Superior temporal gyrus (tissue), 1 donor: ENCODE measurements around the gene RTL9.

Experiments
- DNase-seq: peaks from one replicate; pipeline ENCODE4 v3.0.0-alpha.2; 2016; ENCODE audit errors: extremely low spot score

Gene RTL9

GRCh38 chrX:110341189-110342035 lies 17.2 kb upstream of the RTL9 start:
- DNase-seq = no peak

- DNase-seq = no peak
These were observed 12.0 kb upstream of the RTL9 start for GRCh38 chrX:110346681-110347080.

GRCh38 chrX:110359273-110359672 lies 625 bp downstream of the RTL9 start:
- DNase-seq = peak; percentile 44

GRCh38 chrX:110363244-110363643 lies 4.6 kb downstream of the RTL9 start:
- no peak for DNase-seq

- no peak for DNase-seq
These were observed 14.7 kb downstream of the RTL9 start for GRCh38 chrX:110373310-110373709.

GRCh38 chrX:110374559-110374958 lies 15.9 kb downstream of the RTL9 start:
- DNase-seq = no peak

GRCh38 chrX:110381216-110381615 lies 22.6 kb downstream of the RTL9 start:
- no peak for DNase-seq

GRCh38 chrX:110383414-110383813 lies 24.8 kb downstream of the RTL9 start:
- no peak for DNase-seq

GRCh38 chrX:110384490-110384889 lies 25.8 kb downstream of the RTL9 start:
- peak; percentile 6 for DNase-seq

GRCh38 chrX:110389570-110389969 lies 30.9 kb downstream of the RTL9 start:
- no peak for DNase-seq

- no peak for DNase-seq
These were observed 32.4 kb downstream of the RTL9 start for GRCh38 chrX:110391086-110391485.

- DNase-seq = no peak
These were observed 36.0 kb downstream of the RTL9 start for GRCh38 chrX:110394651-110395050.

- no peak for DNase-seq
These were observed 37.2 kb downstream of the RTL9 start for GRCh38 chrX:110395877-110396276.

GRCh38 chrX:110396735-110397134 lies 38.1 kb downstream of the RTL9 start:
- DNase-seq = no peak

GRCh38 chrX:110397339-110397738 lies 38.7 kb downstream of the RTL9 start:
- DNase-seq = no peak

GRCh38 chrX:110397904-110398303 lies 39.3 kb downstream of the RTL9 start:
- no peak for DNase-seq

- DNase-seq = no peak
These were observed 40.8 kb downstream of the RTL9 start for GRCh38 chrX:110399497-110399896.

GRCh38 chrX:110399966-110400365 lies 41.3 kb downstream of the RTL9 start:
- DNase-seq = no peak

- DNase-seq = no peak
These were observed 42.5 kb downstream of the RTL9 start for GRCh38 chrX:110401135-110401534.

- DNase-seq = no peak
These were observed 43.6 kb downstream of the RTL9 start for GRCh38 chrX:110402091-110402849.

GRCh38 chrX:110402850-110403221 lies 44.2 kb downstream of the RTL9 start:
- DNase-seq = no peak

- no peak for DNase-seq
These were observed 45.0 kb downstream of the RTL9 start for GRCh38 chrX:110403441-110404238.
